Ovary (tissue), 3 donors: Measurements from ENCODE around the gene MAP1LC3B.

Experiments
- POLR2A ChIP-seq: fragments of 450-650 bp; IDR thresholded peaks from one replicate; pipeline ENCODE4 v1.6.1; 2017; ENCODE audit warnings: antibody characterized with exemption, mild to moderate bottlenecking, moderate library complexity
- TF ChIP-seq, protein P1 (sequence below), 3 donors: fragments of 450-650 bp in 2 of 3; fragments of 200-600 bp in 1 of 3; IDR thresholded peaks; one replicate each; pipeline versions ENCODE4 v1.5.1 to v1.8.0; 2016 to 2022; ENCODE audit warnings: antibody characterized with exemption in 3 of 3, mild to moderate bottlenecking in 1 of 3
- donor health status: DM: no; HTN: no; CAD: no.

GRCh38 chr16:87369117-87369765 lies 22.9 kb upstream of the MAP1LC3B start:
- TF ChIP-seq, protein P1, sequence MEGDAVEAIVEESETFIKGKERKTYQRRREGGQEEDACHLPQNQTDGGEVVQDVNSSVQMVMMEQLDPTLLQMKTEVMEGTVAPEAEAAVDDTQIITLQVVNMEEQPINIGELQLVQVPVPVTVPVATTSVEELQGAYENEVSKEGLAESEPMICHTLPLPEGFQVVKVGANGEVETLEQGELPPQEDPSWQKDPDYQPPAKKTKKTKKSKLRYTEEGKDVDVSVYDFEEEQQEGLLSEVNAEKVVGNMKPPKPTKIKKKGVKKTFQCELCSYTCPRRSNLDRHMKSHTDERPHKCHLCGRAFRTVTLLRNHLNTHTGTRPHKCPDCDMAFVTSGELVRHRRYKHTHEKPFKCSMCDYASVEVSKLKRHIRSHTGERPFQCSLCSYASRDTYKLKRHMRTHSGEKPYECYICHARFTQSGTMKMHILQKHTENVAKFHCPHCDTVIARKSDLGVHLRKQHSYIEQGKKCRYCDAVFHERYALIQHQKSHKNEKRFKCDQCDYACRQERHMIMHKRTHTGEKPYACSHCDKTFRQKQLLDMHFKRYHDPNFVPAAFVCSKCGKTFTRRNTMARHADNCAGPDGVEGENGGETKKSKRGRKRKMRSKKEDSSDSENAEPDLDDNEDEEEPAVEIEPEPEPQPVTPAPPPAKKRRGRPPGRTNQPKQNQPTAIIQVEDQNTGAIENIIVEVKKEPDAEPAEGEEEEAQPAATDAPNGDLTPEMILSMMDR (IDR thresholded peaks at IDR 0.05), result no peak
- TF ChIP-seq POLR2A, result no peak
